ENCODE measurements around the gene GALNT9. TPM values are rescaled to one million over a fixed set of nuclear protein-coding genes. Genes with fewer than 3 reads are reported as not detected.

GALNT9 gene
- total and polyA plus RNA-seq, 8 donors: 0.17 to 5.0 (median 2.8) TPM; not detected in 1

DNA sequence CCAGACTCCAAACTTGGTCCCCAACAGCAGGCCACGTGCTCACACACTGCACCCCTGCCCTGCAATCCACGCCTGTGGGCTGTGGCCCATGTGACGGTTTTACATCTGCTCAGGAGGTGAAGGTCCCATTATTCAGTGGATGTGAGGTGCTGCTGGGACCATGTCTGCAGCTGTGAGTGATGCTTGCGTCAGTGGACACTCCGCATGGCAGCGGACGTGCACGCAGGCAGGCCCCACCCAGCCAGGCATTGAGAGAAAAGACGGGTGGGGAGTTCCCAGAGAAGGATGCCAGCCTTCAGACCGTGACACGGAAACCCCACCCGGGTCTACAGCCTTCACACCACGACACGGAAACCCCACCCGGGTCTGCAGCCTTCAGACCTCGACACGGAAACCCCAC lies 117.6 kb downstream of the GALNT9 start:
- intact Hi-C loops (cut with DNase I): no loop called here
- ATAC-seq (no peak), DNase-seq (peak in 1 of 4 donors; percentile 25)
- Histone ChIP-seq H3K4me1 (no peaks in the 10 kb centered on the region), H3K9me3 (peaks cover 0 to 5% of the 10 kb centered on the region in 2 donors), H3K27ac (no peak overlapping the region), H3K27me3 (peaks cover 2 to 42% of the 10 kb centered on the region in 2 donors), H3K36me3 (no peaks in the 10 kb centered on the region), H3K4me3 (no peak overlapping the region)
- TF ChIP-seq, protein P1, sequence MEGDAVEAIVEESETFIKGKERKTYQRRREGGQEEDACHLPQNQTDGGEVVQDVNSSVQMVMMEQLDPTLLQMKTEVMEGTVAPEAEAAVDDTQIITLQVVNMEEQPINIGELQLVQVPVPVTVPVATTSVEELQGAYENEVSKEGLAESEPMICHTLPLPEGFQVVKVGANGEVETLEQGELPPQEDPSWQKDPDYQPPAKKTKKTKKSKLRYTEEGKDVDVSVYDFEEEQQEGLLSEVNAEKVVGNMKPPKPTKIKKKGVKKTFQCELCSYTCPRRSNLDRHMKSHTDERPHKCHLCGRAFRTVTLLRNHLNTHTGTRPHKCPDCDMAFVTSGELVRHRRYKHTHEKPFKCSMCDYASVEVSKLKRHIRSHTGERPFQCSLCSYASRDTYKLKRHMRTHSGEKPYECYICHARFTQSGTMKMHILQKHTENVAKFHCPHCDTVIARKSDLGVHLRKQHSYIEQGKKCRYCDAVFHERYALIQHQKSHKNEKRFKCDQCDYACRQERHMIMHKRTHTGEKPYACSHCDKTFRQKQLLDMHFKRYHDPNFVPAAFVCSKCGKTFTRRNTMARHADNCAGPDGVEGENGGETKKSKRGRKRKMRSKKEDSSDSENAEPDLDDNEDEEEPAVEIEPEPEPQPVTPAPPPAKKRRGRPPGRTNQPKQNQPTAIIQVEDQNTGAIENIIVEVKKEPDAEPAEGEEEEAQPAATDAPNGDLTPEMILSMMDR (IDR thresholded peaks at IDR 0.05): no peak

DNA sequence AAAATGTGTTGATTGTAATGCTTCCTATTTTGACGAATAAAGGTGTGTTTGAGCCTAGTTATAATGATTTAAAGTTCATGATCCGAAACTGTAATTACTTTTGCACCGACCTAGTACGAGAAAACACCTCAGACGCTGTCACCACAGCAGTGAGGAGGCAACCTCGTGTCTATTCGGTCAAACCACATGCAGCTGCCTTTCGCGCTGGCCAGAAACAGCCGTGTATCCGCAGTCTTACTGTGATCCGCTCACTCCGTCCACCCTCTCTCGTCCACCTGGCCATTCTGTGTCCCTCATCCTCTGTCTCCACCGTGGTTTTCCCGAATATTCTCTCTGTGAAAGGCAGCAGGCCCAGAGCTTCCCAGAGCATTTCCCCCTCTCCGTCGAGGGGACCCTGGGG lies 118.1 kb downstream of the GALNT9 start:
- H3K27me3 ChIP-seq: peaks cover 6 to 42% of the 10 kb centered on the region in 2 donors
- ATAC-seq (no peak), DNase-seq (peak in 1 of 4 donors; percentile 40)
- no peaks in the 10 kb centered on the region for H3K36me3 ChIP-seq
- H3K4me3 ChIP-seq: no peak overlapping the region
- H3K9me3 ChIP-seq: peaks cover 0 to 5% of the 10 kb centered on the region in 2 donors
- TF ChIP-seq, protein P1 (IDR thresholded peaks at IDR 0.05): no peak
- intact Hi-C loops (cut with DNase I): no loop called here
- H3K4me1 ChIP-seq: no peaks in the 10 kb centered on the region
- H3K27ac ChIP-seq: no peak overlapping the region

DNA sequence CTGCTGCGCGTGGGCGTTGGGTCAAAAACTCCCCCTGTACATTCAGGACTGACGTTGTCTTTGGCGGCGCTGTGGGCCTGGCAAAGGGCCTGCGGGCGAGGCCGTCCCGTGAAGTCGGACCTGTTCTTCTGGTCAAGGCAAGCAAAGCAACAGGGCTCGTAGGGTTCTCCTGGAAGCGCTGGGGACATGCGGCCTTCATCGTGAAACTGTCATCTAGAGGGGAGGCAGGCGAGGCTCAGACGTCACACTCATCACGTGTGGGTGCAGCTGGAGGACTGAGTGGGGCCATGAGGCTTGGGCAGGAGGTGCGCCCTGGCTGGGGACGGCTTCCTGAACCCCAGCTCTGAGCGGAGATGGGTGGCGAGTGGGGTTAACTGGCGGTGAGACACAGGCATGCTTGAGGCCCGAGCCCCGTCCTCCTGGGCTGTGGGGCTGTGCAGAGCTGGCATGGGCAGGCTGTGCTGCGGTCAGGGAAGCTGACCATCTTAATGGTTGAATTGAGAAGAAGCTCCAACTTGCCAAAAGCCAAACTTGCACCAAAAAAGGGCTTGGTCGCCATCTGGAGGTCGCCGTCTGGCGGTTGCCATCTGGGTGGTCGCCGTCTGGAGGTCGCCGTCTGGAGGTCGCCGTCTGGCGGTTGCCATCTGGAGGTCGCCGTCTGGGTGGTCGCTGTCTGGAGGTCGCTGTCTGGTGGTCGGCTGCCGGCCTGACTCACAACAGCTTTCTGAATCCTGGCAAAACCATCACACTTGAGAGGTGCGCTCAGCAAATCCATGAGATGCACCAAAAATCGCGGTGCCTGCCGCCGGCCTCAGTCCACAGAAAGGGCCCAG lies 119.0 kb downstream of the GALNT9 start:
- peaks cover 0 to 5% of the 10 kb centered on the region in 2 donors for H3K9me3 ChIP-seq
- intact Hi-C loops (cut with DNase I): no loop called here
- TF ChIP-seq, protein P1 (IDR thresholded peaks at IDR 0.05): no peak
- DNase-seq: peak in 1 of 4 donors; percentile 75
- peaks cover 13 to 42% of the 10 kb centered on the region in 2 donors for H3K27me3 ChIP-seq
- H3K36me3 ChIP-seq: no peaks in the 10 kb centered on the region
- H3K4me1 ChIP-seq: peaks cover 0 to 3% of the 10 kb centered on the region in 2 donors
- no peak overlapping the region for H3K27ac ChIP-seq
- no peak for ATAC-seq
- H3K4me3 ChIP-seq: no peak overlapping the region

- ATAC-seq (no peak), DNase-seq (no peak)
- no peaks in the 10 kb centered on the region for H3K36me3 ChIP-seq
- peaks cover 0 to 7% of the 10 kb centered on the region in 2 donors for H3K4me1 ChIP-seq
- no peak overlapping the region for H3K27ac ChIP-seq
- no peak overlapping the region for H3K4me3 ChIP-seq
- peaks cover 0 to 5% of the 10 kb centered on the region in 2 donors for H3K9me3 ChIP-seq
- peaks cover 20 to 42% of the 10 kb centered on the region in 2 donors for H3K27me3 ChIP-seq
- TF ChIP-seq, protein P1 (IDR thresholded peaks at IDR 0.05): no peak
- intact Hi-C loops (cut with DNase I): no loop called here
Measured at GRCh38 chr12:132209619-132210222, 119.7 kb downstream of the GALNT9 start.

DNA sequence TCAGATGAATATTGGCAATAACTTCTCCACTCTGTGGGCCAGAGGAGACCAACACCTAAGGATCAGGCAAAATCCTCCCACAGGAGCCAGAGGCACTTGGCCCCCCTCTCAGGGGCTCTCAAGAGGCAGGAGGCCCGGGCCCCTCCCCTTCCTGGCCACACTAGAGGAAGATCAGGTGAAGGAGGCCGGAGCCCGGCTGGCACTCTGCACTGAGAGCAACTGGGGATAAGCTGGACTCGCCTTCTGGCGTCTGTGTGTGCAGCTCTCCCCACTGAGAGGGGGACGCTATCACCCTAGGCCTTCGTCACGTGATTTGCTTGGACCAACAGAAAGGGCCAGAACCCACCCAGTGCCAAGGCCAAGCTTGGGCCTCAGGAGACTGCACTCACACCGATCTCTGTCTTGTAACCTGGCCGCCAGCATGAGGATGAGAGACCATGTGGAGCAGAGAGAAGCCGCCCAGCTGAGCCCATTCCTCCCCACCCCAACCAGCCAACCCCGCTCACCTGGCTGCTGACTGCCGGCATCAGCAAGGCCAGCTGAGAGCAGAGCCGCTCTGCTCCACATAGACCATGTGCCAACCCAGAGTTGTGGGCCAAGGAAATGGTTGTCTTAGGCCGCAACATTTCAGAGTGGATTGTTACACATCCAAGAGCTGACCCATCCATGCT lies 121.1 kb downstream of the GALNT9 start:
- Histone ChIP-seq H3K27me3 (peaks cover 31 to 50% of the 10 kb centered on the region in 2 donors), H3K27ac (no peak overlapping the region), H3K4me1 (peaks cover 0 to 7% of the 10 kb centered on the region in 2 donors), H3K36me3 (no peaks in the 10 kb centered on the region), H3K9me3 (peaks cover 0 to 5% of the 10 kb centered on the region in 2 donors), H3K4me3 (no peak overlapping the region)
- DNase-seq (peak in 1 of 4 donors; percentile 69), ATAC-seq (no peak)
- TF ChIP-seq, protein P1 (IDR thresholded peaks at IDR 0.05): no peak
- intact Hi-C loops (cut with DNase I): no loop called here

Measured in left lung (tissue), 10 donors.